Prostate gland (tissue), 2 donors: ENCODE measurements around the gene ZNF121.

Experiments
- POLR2A ChIP-seq: fragments of 450-650 bp; IDR thresholded peaks from one replicate; pipeline ENCODE4 v1.6.1; 2016; ENCODE audit warnings: antibody characterized with exemption, mild to moderate bottlenecking
- POLR2AphosphoS5 ChIP-seq: sonication (generic); formaldehyde crosslinking; IDR thresholded peaks from one replicate; pipeline ENCODE4 v1.6.1; 2017; ENCODE audit warnings: antibody characterized with exemption
- TF ChIP-seq, protein P1 (sequence below), 4 experiments: fragments of 200-600 bp in 2 of 4; fragments of 450-650 bp in 2 of 4; sonication (generic) in 2 of 4; IDR thresholded peaks; 1 replicate in 3 of 4; 2 replicates in 1 of 4; pipeline ENCODE4 v1.5.1; 2016 to 2019; ENCODE audit warnings: antibody characterized with exemption in 4 of 4, mild to moderate bottlenecking in 2 of 4, moderate library complexity in 2 of 4

DNA sequence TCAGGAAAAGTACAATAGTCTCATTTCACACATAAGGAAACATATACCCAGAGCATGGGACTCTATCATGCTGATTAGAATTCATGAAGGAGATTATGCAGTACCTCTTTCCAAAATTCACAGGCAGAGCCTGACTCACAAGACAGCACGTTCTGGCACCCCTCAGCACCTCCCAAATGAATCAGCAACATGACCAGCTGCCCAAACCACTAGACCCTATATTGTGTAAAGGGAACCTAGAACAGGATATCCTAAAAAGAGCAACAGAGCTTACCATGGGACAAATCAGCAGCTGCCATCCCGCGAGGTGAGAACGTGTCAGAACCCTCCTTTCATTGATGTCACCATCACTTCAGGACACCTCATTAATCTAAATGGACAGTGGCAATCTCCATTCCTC, 48.4 kb downstream of the ZNF121 start:
- TF ChIP-seq, protein P1, sequence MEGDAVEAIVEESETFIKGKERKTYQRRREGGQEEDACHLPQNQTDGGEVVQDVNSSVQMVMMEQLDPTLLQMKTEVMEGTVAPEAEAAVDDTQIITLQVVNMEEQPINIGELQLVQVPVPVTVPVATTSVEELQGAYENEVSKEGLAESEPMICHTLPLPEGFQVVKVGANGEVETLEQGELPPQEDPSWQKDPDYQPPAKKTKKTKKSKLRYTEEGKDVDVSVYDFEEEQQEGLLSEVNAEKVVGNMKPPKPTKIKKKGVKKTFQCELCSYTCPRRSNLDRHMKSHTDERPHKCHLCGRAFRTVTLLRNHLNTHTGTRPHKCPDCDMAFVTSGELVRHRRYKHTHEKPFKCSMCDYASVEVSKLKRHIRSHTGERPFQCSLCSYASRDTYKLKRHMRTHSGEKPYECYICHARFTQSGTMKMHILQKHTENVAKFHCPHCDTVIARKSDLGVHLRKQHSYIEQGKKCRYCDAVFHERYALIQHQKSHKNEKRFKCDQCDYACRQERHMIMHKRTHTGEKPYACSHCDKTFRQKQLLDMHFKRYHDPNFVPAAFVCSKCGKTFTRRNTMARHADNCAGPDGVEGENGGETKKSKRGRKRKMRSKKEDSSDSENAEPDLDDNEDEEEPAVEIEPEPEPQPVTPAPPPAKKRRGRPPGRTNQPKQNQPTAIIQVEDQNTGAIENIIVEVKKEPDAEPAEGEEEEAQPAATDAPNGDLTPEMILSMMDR (IDR thresholded peaks at IDR 0.05), result no peak
- TF ChIP-seq POLR2A (no peak), POLR2AphosphoS5 (no peak)
